Natural killer cell (primary cell): ENCODE data around the gene POLD4. TPM values are rescaled to one million over a fixed set of nuclear protein-coding genes. Genes with fewer than 3 reads are reported as not detected.
A peak's percentile ranks its signal among the peaks of the same experiment; 100 is the strongest.

Experiments
- ATAC-seq, 3 donors: fragments of 150-1000 bp in 2 of 3; fragments of 200-7000 bp in 1 of 3; cut with Tn5 transposase; 1 replicate in 1 of 3; 2 replicates in 2 of 3; pipeline ENCODE4 v1.10.0; 2021; ENCODE audit warnings: mild to moderate bottlenecking in 2 of 3, moderate library complexity in 2 of 3
- DNase-seq, 2 donors: peaks; one replicate each; pipeline versions ENCODE4 v3.0.0 to v3.0.0-alpha.2; 2013 to 2021; ENCODE audit warnings: mixed read lengths in 1 of 2
- H3K27ac ChIP-seq: one replicate; pipeline ENCODE4 v1.5.1; 2013; ENCODE audit warnings: mild to moderate bottlenecking, low read length
- H3K27me3 ChIP-seq: one replicate; pipeline ENCODE4 v1.6.1; 2013; ENCODE audit warnings: low read length; ENCODE audit not compliant: control insufficient read depth, insufficient read depth
- H3K36me3 ChIP-seq: one replicate; pipeline ENCODE4 v1.6.1; 2013; ENCODE audit warnings: low read length; ENCODE audit not compliant: control insufficient read depth, insufficient read depth
- H3K4me1 ChIP-seq: one replicate; pipeline ENCODE4 v1.6.1; 2013; ENCODE audit warnings: low read length; ENCODE audit not compliant: control insufficient read depth, insufficient read depth
- H3K4me3 ChIP-seq: one replicate; pipeline ENCODE4 v1.5.1; 2013; ENCODE audit warnings: low read length
- H3K9me3 ChIP-seq: one replicate; pipeline ENCODE4 v1.6.1; 2013; ENCODE audit warnings: low read length; ENCODE audit not compliant: control insufficient read depth, insufficient read depth
- H3K27ac Mint-ChIP-seq, 2 donors: one replicate each; pipeline ENCODE4 v1.8.0; 2022; ENCODE audit warnings: mild to moderate bottlenecking in 2 of 2, mixed read lengths in 2 of 2, moderate library complexity in 1 of 2
- H3K27me3 Mint-ChIP-seq, 2 donors: one replicate each; pipeline ENCODE4 v1.8.0; 2022; ENCODE audit warnings: low read depth in 2 of 2, mixed read lengths in 2 of 2
- H3K36me3 Mint-ChIP-seq: one replicate; pipeline ENCODE4 v1.8.0; 2022; ENCODE audit warnings: mixed read lengths
- H3K4me1 Mint-ChIP-seq, 2 donors: one replicate each; pipeline ENCODE4 v1.8.0; 2022; ENCODE audit warnings: mixed read lengths in 2 of 2
- H3K4me3 Mint-ChIP-seq: one replicate; pipeline ENCODE4 v1.8.0; 2022; ENCODE audit warnings: mild to moderate bottlenecking, moderate library complexity, mixed read lengths
- H3K9me3 Mint-ChIP-seq, 2 donors: one replicate each; pipeline ENCODE4 v1.8.0; 2022; ENCODE audit warnings: mixed read lengths in 2 of 2
- WGBS: methylation state at CpG from one replicate; pipeline ENCODE4 v1.1.7; 2013; ENCODE audit warnings: missing lambda C conversion rate; ENCODE audit not compliant: insufficient coverage; 5-methylcytosine and 5-hydroxymethylcytosine counted together
- intact Hi-C: fragments of 100-400 bp; cut with micrococcal nuclease; formaldehyde crosslinking; loops from one replicate; pipeline ENCODE4 v1.14.2; 2022
- total RNA-seq, 4 donors: library from RNA; stranded (reverse); fragments of 120-200 nt in 1 of 4; gene quantifications; one replicate each; pipeline versions ENCODE4 v1.2.3 to v1.2.4, GENCODE V29; 2013 to 2022
- TF ChIP-seq, protein P1 (sequence below): fragments of 200-600 bp; IDR thresholded peaks from one replicate; pipeline ENCODE4 v1.8.0; 2022; ENCODE audit warnings: antibody characterized with exemption

Gene POLD4
- total RNA-seq, 3 donors from 2014 or later (not counting 1 experiment from before 2014, with no cell fraction given) = 45.8 to 63.7 (median 60.5) TPM

DNA sequence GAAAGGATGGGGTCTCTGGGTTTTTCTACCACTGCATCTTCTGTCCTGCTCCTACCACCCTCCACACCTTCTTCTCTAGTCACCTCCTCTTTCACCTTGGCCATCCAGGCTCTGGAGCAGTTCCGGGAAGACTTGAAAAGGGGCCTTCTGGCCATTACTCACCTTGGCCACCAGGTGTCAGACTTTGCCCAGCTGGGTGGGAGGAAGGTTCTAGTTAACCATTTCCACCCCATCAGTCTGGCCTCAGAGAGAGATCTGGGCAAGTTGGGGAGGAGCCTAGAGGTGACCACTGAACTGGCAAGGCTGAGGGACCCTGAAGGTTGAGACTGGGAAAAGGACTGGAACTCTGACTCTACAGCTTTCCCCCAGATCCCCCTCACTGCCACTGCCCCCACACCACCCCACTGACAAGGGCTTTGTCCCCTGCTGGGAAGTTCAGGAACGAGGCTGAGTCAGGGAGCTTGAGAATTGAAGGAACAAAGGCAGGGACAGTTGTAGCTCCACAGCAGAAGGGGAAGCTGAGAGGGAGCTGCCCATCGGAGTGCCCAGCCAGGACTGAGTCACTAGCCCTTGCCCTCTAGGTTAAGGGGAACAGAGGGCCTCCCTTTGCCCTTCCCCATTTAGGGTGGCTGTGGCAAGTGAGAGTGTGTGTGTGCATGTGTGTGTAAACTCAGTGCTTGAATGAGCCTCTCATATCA, 3.7 kb upstream of the POLD4 start:
- Histone ChIP-seq H3K9me3 (no peaks in the 10 kb centered on the region), H3K4me3 (no peak overlapping the region), H3K36me3 (no peaks in the 10 kb centered on the region), H3K4me1 (peaks cover 61% of the 10 kb centered on the region), H3K27ac (peak overlapping the region; percentile 4), H3K27me3 (no peaks in the 10 kb centered on the region)
- DNase-seq (peak; percentile 56 to 84), ATAC-seq (no peak)
- H3K4me1 Mint-ChIP-seq = peaks cover 13 to 26% of the 10 kb centered on the region in 2 donors
- intact Hi-C loops = loop anchor here (1.0 kb wide), 2 partner anchors 25 to 148 kb away; partner anchors contain the start of gene PITPNM1
- no peaks in the 10 kb centered on the region for H3K36me3 Mint-ChIP-seq
- no peaks in the 10 kb centered on the region for H3K9me3 Mint-ChIP-seq
- TF ChIP-seq, protein P1, sequence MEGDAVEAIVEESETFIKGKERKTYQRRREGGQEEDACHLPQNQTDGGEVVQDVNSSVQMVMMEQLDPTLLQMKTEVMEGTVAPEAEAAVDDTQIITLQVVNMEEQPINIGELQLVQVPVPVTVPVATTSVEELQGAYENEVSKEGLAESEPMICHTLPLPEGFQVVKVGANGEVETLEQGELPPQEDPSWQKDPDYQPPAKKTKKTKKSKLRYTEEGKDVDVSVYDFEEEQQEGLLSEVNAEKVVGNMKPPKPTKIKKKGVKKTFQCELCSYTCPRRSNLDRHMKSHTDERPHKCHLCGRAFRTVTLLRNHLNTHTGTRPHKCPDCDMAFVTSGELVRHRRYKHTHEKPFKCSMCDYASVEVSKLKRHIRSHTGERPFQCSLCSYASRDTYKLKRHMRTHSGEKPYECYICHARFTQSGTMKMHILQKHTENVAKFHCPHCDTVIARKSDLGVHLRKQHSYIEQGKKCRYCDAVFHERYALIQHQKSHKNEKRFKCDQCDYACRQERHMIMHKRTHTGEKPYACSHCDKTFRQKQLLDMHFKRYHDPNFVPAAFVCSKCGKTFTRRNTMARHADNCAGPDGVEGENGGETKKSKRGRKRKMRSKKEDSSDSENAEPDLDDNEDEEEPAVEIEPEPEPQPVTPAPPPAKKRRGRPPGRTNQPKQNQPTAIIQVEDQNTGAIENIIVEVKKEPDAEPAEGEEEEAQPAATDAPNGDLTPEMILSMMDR = peak; percentile 90
- WGBS = 42% methylated on average over 3 of the region's 3 CpGs
- H3K4me3 Mint-ChIP-seq = peak overlapping the region; percentile 49
- H3K27ac Mint-ChIP-seq = peak overlapping the region; percentile 41 to 46
- H3K27me3 Mint-ChIP-seq = peaks cover 9% of the 10 kb centered on the region in 2 donors

GRCh38 chr11:67356387-67356863, 3.1 kb upstream of the POLD4 start:
- peak overlapping the region; percentile 4 for H3K27ac ChIP-seq
- intact Hi-C loops = no loop called here

GRCh38 chr11:67355794-67356386, 2.5 kb upstream of the POLD4 start:
- H3K4me3 Mint-ChIP-seq = no peak overlapping the region
- DNase-seq = peak in 1 of 2 donors; percentile 7
- Histone ChIP-seq H3K4me1 (peaks cover 72% of the 10 kb centered on the region), H3K9me3 (no peaks in the 10 kb centered on the region), H3K4me3 (no peak overlapping the region), H3K36me3 (no peaks in the 10 kb centered on the region), H3K27me3 (no peaks in the 10 kb centered on the region), H3K27ac (no peak overlapping the region)
- intact Hi-C loops = no loop called here
- peak overlapping the region in 1 of 2 donors; percentile 33 for H3K27ac Mint-ChIP-seq
- H3K4me1 Mint-ChIP-seq = peaks cover 22 to 35% of the 10 kb centered on the region in 2 donors
- WGBS = 76% methylated on average over 4 of the region's 4 CpGs
- no peak for ATAC-seq
- H3K27me3 Mint-ChIP-seq = peaks cover 0 to 9% of the 10 kb centered on the region in 2 donors
- TF ChIP-seq, protein P1 = no peak
- H3K9me3 Mint-ChIP-seq = no peaks in the 10 kb centered on the region
- H3K36me3 Mint-ChIP-seq = no peaks in the 10 kb centered on the region

More at GRCh38 chr11:67356387-67356863, 3.1 kb upstream of the POLD4 start:
- ATAC-seq (no peak), DNase-seq (peak in 1 of 2 donors; percentile 6)
- no peak overlapping the region for H3K4me3 ChIP-seq
- TF ChIP-seq, protein P1 = no peak
- peak overlapping the region; percentile 41 to 46 for H3K27ac Mint-ChIP-seq
- peaks cover 67% of the 10 kb centered on the region for H3K4me1 ChIP-seq
- no peaks in the 10 kb centered on the region for H3K9me3 Mint-ChIP-seq
- 53% methylated on average over 4 of the region's 4 CpGs for WGBS
- H3K36me3 Mint-ChIP-seq = no peaks in the 10 kb centered on the region
- H3K9me3 ChIP-seq = no peaks in the 10 kb centered on the region
- H3K36me3 ChIP-seq = no peaks in the 10 kb centered on the region
- H3K27me3 ChIP-seq = no peaks in the 10 kb centered on the region
- H3K4me1 Mint-ChIP-seq = peaks cover 17 to 30% of the 10 kb centered on the region in 2 donors
- H3K4me3 Mint-ChIP-seq = no peak overlapping the region
- H3K27me3 Mint-ChIP-seq = peaks cover 3 to 9% of the 10 kb centered on the region in 2 donors
